ENCODE results near the gene POLD1.

Gene POLD1

GRCh38 chr19:50393589-50393988 is 9.4 kb downstream of the POLD1 start:
- Histone ChIP-seq H3K4me3 (replicated peaks; ENCODE audit: insufficient read depth, low read length) (no peak overlapping the region), H3K27me3 (ENCODE audit: insufficient read depth, poor library complexity, severe bottlenecking) (no peaks in the 10 kb centered on the region), H3K27ac (replicated peaks) (no peak overlapping the region)
- no peak for TF ChIP-seq POLR2AphosphoS5 (IDR thresholded peaks at IDR 0.05; ENCODE audit: low read depth)
- no peak for TF ChIP-seq CTCF (IDR thresholded peaks at IDR 0.05; ENCODE audit: insufficient read depth, low read length)
- no peak for TF ChIP-seq GABPA (IDR thresholded peaks at IDR 0.05; ENCODE audit: low read depth)
- TF ChIP-seq SPI1 (IDR thresholded peaks at IDR 0.05; ENCODE audit: borderline replicate concordance, low read depth) = no peak
- TF ChIP-seq REST (IDR thresholded peaks at IDR 0.05; ENCODE audit: insufficient replicate concordance, low read depth) = no peak
- no peak for DNase-seq (ENCODE audit: low read depth in 1 of 2, low spot score in 1 of 2)

GRCh38 chr19:50394017-50394416 is 9.9 kb downstream of the POLD1 start:
- TF ChIP-seq CTCF (IDR thresholded peaks at IDR 0.05; ENCODE audit: insufficient read depth, low read length) = no peak
- TF ChIP-seq POLR2AphosphoS5 (IDR thresholded peaks at IDR 0.05; ENCODE audit: low read depth) = no peak
- no peak for TF ChIP-seq SPI1 (IDR thresholded peaks at IDR 0.05; ENCODE audit: borderline replicate concordance, low read depth)
- TF ChIP-seq REST (IDR thresholded peaks at IDR 0.05; ENCODE audit: insufficient replicate concordance, low read depth) = no peak
- TF ChIP-seq GABPA (IDR thresholded peaks at IDR 0.05; ENCODE audit: low read depth) = no peak
- DNase-seq (ENCODE audit: low read depth in 1 of 2, low spot score in 1 of 2) = no peak
- H3K27ac ChIP-seq (replicated peaks) = no peak overlapping the region
- H3K4me3 ChIP-seq (replicated peaks; ENCODE audit: insufficient read depth, low read length) = no peak overlapping the region
- no peaks in the 10 kb centered on the region for H3K27me3 ChIP-seq (ENCODE audit: insufficient read depth, poor library complexity, severe bottlenecking)

GRCh38 chr19:50398675-50399367 is 14.7 kb downstream of the POLD1 start:
- TF ChIP-seq SPI1 (IDR thresholded peaks at IDR 0.05; ENCODE audit: borderline replicate concordance, low read depth) (no peak), REST (IDR thresholded peaks at IDR 0.05; ENCODE audit: insufficient replicate concordance, low read depth) (no peak), CTCF (IDR thresholded peaks at IDR 0.05; ENCODE audit: insufficient read depth, low read length) (no peak), POLR2AphosphoS5 (IDR thresholded peaks at IDR 0.05; ENCODE audit: low read depth) (no peak), GABPA (IDR thresholded peaks at IDR 0.05; ENCODE audit: low read depth) (no peak)
- DNase-seq (ENCODE audit: low read depth in 1 of 2, low spot score in 1 of 2) = no peak
- H3K27me3 ChIP-seq (ENCODE audit: insufficient read depth, poor library complexity, severe bottlenecking) = no peaks in the 10 kb centered on the region

More at GRCh38 chr19:50398675-50399367, 14.7 kb downstream of the POLD1 start:
- Histone ChIP-seq H3K4me3 (replicated peaks; ENCODE audit: insufficient read depth, low read length) (no peak overlapping the region), H3K27ac (replicated peaks) (no peak overlapping the region)

All from HL-60 (cell line).